T1000 (cell line): ENCODE data around the gene SLC35A2.
"Not testable (repeated sequence)": the region's sequence is repeated elsewhere in the genome, so short reads cannot be mapped to it uniquely, and the experiment has no call there.

Source experiments
- DNase-seq: peaks from one replicate; lab custom pipeline; 2025; ENCODE audit warnings: mixed read lengths; lab: John Stamatoyannopoulos, UW

SLC35A2 gene

GRCh38 chrX:48902776-48903175, 8.7 kb downstream of the SLC35A2 start:
- DNase-seq: no peak

GRCh38 chrX:48902135-48902534, 9.3 kb downstream of the SLC35A2 start:
- no peak for DNase-seq

DNA sequence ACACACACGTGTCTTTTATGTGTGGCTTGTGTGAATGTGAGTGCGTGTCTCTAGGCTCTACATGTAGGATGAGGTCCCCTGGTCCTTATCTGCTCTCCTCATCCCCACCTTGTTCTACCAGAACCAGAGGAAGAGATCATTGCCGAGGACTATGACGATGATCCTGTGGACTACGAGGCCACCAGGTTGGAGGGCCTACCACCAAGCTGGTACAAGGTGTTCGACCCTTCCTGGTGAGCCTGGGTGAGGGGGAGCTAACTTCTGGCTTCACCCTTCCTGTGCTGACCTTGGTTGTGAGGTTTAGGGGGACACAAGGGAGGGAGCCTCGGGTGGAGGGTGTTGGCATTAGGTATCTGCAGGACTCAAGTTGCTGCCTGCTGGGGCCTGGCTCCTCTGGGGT, 10.4 kb downstream of the SLC35A2 start:
- no peak for DNase-seq

DNA sequence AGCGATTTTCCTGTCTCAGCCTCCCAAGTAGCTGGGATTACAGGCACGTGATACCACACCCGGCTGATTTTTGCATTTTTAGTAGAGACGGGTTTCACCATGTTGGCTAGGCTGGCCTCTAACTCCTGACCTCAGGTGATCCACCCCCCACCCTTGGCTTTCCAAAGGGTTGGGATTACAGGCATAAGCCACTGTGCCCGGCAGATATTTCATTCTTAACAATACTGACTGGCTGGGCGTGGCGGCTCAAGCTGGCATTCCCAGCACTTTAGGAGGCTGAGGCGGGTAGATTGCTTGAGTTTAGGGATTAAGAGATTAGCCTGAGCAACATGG, 12.4 kb downstream of the SLC35A2 start:
- DNase-seq: no peak

GRCh38 chrX:48897625-48898306, 13.7 kb downstream of the SLC35A2 start, which contains the start of the genes PQBP1 and TIMM17B:
Gene PQBP1, plus strand, starts transcription at chrX:48897930. Its CDS starts 580 bp downstream, at chrX:48898510.
Gene TIMM17B, minus strand, starts transcription at chrX:48897768. Its CDS starts 19 bp downstream, at chrX:48897749.
- peak; percentile 91 for DNase-seq

DNA sequence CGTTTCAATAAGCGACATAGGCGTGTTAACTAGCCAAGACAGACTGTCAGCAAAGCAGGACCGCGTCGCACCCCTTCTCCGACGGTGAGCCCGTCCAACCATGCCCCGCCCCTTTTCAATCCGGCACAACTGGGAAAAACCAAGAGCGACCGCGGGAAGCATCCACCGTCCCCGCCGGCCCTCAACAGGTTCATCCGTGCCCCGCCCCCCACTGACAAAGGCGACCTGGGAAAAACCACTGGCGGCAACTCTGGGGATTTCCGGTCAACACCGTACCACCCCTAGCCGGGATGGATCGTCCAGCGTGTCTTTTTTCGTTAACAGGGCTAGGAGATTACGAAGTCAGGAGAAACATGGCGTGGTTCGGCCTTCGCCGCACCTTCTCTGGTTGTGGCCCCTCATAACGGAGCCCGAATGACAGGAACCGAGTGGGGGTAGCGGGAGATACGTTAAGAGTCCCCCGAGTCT, 14.3 kb downstream of the SLC35A2 start:
- peak; percentile 64 for DNase-seq

GRCh38 chrX:48896611-48897011, 14.8 kb downstream of the SLC35A2 start:
- DNase-seq: no peak

DNA sequence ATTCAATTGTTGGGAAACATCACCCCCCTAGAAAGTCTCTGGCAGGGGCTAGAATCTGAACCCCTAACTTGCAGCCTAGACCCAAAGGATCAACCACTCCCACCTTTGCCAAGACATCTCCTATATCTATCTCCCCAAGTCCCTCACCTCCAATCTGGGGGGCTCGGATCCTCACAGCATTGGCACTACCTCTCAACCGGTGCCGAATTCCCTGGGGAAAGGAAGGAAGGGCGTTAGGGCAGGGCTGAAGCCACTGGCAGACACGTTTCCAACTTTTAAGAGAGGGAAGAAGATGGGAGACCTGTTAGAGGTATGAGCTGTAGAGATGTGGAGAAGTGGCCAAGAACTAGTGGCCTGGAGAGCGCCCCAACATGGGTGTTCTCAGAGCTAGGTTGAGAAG, 16.6 kb downstream of the SLC35A2 start:
- DNase-seq: no peak

DNA sequence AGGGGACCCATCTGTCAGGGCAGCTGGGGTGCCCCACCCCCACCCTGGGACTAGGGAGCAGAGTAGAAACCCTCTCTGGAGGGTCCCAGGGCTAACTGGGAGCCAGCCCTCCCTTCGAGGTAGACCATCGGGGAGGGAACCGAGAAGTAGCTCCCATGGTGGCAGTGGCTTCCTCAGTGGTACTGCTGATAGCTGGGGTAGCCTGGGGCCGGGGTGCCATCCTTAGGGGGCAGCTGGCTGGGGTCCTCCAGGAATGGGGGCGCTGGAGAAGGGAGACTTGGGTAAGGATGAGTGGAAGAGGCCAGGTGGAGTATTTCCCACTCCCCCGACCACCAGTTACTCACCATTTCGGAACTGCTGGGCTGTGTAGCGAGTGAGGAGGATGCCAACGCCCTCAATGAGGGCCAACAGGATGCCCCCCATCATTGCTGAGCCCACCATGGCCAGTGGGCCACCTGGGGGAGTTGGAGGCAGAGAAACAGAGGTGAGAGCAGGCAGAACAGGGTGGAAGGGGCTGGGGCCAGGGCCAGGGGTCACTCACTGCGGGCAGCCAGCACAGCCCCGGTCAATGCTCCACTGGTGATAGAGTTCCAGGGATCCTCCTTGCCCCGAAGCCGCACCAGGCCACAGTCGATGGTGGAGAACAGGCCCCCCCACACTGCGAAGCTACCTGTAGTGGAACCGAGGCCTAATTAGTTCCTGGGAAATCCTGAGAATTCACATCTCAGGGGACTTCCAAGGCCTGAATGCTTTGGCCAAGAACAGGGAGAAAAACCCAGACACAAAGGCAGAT, 17.7 kb downstream of the SLC35A2 start:
- DNase-seq: no peak

DNA sequence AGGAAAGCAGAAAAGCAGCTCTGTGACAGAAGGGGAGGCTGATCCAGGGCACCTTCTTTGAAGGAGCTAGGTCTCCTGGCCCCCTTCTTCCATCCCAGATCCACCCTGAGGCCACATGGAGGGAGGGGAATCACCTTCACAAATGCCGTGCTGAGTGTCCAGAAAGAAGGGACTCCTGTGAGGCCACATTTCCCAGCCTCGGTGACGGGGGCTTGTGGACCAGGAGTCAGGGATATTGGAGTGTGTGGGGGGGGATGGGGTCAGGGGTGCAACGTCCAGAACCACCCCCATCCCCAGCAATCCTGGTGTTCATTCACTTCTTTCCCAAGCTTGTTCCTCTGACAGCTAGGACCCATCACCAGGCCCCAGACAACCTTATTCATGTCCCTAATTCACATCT, 18.6 kb downstream of the SLC35A2 start:
- DNase-seq: no peak

- DNase-seq: peak; percentile 92
These were observed 19.8 kb downstream of the SLC35A2 start for GRCh38 chrX:48891402-48892288.

GRCh38 chrX:48890934-48891401, 20.5 kb downstream of the SLC35A2 start:
- DNase-seq: no peak

GRCh38 chrX:48890296-48890925, 21.0 kb downstream of the SLC35A2 start:
- DNase-seq: no peak

- not testable (repeated sequence) for DNase-seq
These were observed 24.9 kb downstream of the SLC35A2 start for GRCh38 chrX:48886586-48886985.

DNA sequence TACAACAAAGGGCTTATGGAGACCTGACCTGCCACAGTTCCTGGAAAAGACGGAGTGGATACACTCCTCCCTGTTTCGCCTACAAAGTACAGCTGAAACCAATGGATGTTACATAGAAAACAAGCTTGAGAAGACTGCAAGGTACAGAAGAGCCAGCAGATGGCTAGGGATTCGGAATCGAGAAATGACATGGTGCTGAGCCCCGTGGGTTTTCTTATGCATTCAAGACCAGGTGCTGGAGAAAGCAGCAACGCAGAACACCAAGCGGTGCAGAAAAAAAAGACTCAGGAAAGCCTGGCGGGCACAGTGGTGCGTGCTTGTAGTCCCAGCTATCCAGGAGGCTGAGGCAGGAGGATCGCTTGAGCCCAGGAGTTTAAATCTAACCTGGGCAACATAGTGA, 27.7 kb downstream of the SLC35A2 start:
- no peak for DNase-seq

- not testable (repeated sequence) for DNase-seq
These were observed 34.5 kb downstream of the SLC35A2 start for GRCh38 chrX:48876944-48877343.

- DNase-seq: not testable (repeated sequence)
These were observed 39.4 kb downstream of the SLC35A2 start for GRCh38 chrX:48872017-48872416.

DNA sequence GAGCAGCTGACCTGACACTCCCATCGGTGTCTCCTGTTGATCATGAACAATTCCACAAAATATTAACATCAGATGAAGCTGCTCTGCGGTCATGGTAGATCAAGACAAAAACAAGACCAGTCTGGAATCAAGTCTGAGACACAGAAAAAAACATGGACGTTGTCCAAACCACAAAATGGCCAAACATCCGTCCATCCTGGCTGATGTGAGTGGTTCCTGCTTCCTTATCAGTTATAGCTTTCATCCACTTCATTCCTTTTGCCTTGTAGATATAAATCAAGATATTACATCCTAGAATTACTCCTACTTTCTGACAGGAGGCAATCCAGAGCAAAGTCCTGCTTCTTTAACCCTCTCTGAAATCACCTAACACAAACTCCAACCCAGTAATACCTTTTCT, 47.2 kb downstream of the SLC35A2 start:
- DNase-seq: no peak

DNA sequence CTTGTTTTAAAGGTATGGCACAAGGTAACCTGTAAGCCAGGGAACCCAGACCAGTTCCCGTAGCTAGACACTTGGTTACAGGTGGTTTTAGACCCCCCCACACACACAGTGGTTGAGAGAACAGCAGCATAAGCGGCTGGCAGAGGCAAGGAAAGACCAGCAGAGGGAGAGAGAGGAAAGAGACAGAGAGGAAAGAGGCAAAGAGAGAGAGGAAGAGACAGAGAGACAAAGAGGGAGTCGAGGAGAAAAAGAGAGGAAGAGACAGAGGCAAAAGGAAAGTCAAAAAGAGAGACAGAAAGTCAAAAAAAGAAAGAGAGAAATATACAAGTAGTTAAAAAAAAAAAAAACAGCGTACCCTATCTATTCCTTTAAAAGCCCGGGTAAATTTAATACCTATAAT, 56.5 kb downstream of the SLC35A2 start:
- DNase-seq: no peak

GRCh38 chrX:48854121-48854804, 57.2 kb downstream of the SLC35A2 start:
- DNase-seq: not testable (repeated sequence)

GRCh38 chrX:48853494-48853893, 58.0 kb downstream of the SLC35A2 start:
- DNase-seq: not testable (repeated sequence)
